PFSK-1 (cell line): ENCODE results near the gene WDR4.

Experiments used
- FOXP2 ChIP-seq: optimal IDR thresholded peaks from 2 replicates; pipeline ENCODE3; 2011; ENCODE audit warnings: borderline replicate concordance, control low read depth, inconsistent platforms; ENCODE audit not compliant: insufficient read depth; ENCODE audit errors: extremely low read length, extremely low read depth
- POLR2AphosphoS5 ChIP-seq: IDR thresholded peaks from 2 replicates; pipeline ENCODE4 v1.6.1; 2012; ENCODE audit warnings: low read depth, mild to moderate bottlenecking, control low read depth, low read length, moderate library complexity
- REST ChIP-seq, 2 experiments: IDR thresholded peaks; 2 replicates each; pipeline versions ENCODE4 v1.6.1 to v1.8.0; 2011 to 2012; ENCODE audit warnings: low read depth in 2 of 2, low read length in 2 of 2, control low read depth in 1 of 2, inconsistent platforms in 1 of 2, mild to moderate bottlenecking in 1 of 2, moderate library complexity in 1 of 2; ENCODE audit not compliant: insufficient read depth in 1 of 2
- SIN3A ChIP-seq: IDR thresholded peaks from 2 replicates; pipeline ENCODE4 v1.6.1; 2012; ENCODE audit warnings: mild to moderate bottlenecking, low read length, moderate library complexity, borderline replicate concordance; ENCODE audit not compliant: insufficient read depth
- TAF1 ChIP-seq: IDR thresholded peaks from 2 replicates; pipeline ENCODE4 v1.6.1; 2012; ENCODE audit warnings: low read length, control low read depth, borderline replicate concordance; ENCODE audit not compliant: insufficient read depth

WDR4 gene

GRCh38 chr21:42857216-42857615 is 22.1 kb downstream of the WDR4 start:
- TF ChIP-seq POLR2AphosphoS5: no peak
- no peak for TF ChIP-seq FOXP2
- TF ChIP-seq REST (IDR thresholded peaks at IDR 0.05; ENCODE audit: insufficient read depth in 1 of 2, low read depth in 2 of 2, low read length in 2 of 2): no peak
- no peak for TF ChIP-seq SIN3A
- no peak for TF ChIP-seq TAF1

GRCh38 chr21:42855937-42856335 is 23.4 kb downstream of the WDR4 start:
- TF ChIP-seq REST (IDR thresholded peaks at IDR 0.05; ENCODE audit: insufficient read depth in 1 of 2, low read depth in 2 of 2, low read length in 2 of 2): no peak
- no peak for TF ChIP-seq TAF1
- no peak for TF ChIP-seq FOXP2
- no peak for TF ChIP-seq POLR2AphosphoS5
- no peak for TF ChIP-seq SIN3A

GRCh38 chr21:42855171-42855936 is 24.0 kb downstream of the WDR4 start:
- TF ChIP-seq SIN3A (no peak), REST (IDR thresholded peaks at IDR 0.05; ENCODE audit: insufficient read depth in 1 of 2, low read depth in 2 of 2, low read length in 2 of 2) (no peak), POLR2AphosphoS5 (no peak), TAF1 (no peak), FOXP2 (no peak)

GRCh38 chr21:42854246-42855010 is 24.9 kb downstream of the WDR4 start:
- no peak for TF ChIP-seq SIN3A
- TF ChIP-seq TAF1: no peak
- TF ChIP-seq POLR2AphosphoS5: no peak
- no peak for TF ChIP-seq REST (IDR thresholded peaks at IDR 0.05; ENCODE audit: insufficient read depth in 1 of 2, low read depth in 2 of 2, low read length in 2 of 2)
- no peak for TF ChIP-seq FOXP2
